Fibroblast of lung (primary cell): ENCODE results near the gene EHD3. TPM values are rescaled to one million over a fixed set of nuclear protein-coding genes. Genes with fewer than 3 reads are reported as not detected.

Experiments
- DNase-seq, 2 donors: peaks; one replicate each; pipeline versions ENCODE4 v3.0.0 to v3.0.0-alpha.2; 2010; ENCODE audit warnings: low read depth in 2 of 2
- H2AFZ ChIP-seq: 2 replicates; pipeline ENCODE4 v1.5.1; 2012; ENCODE audit warnings: low read length, control low read depth, inconsistent platforms
- H3K27ac ChIP-seq: 2 replicates; pipeline ENCODE4 v1.5.1; 2011; ENCODE audit warnings: low read length, control low read depth; ENCODE audit not compliant: insufficient read depth
- H3K27me3 ChIP-seq: 2 replicates; pipeline ENCODE4 v1.5.1; 2011; ENCODE audit warnings: mild to moderate bottlenecking, low read length; ENCODE audit not compliant: control insufficient read depth, insufficient read depth
- H3K36me3 ChIP-seq: 2 replicates; pipeline ENCODE4 v1.5.1; 2011; ENCODE audit warnings: low read length; ENCODE audit not compliant: control insufficient read depth, insufficient read depth
- H3K4me1 ChIP-seq: 2 replicates; pipeline ENCODE4 v1.5.1; 2011; ENCODE audit warnings: low read length; ENCODE audit not compliant: control insufficient read depth, insufficient read depth; ENCODE audit errors: extremely low read depth
- H3K4me2 ChIP-seq: 2 replicates; pipeline ENCODE4 v1.5.1; 2011; ENCODE audit warnings: low read length, control low read depth; ENCODE audit not compliant: insufficient read depth; ENCODE audit errors: extremely low read depth
- H3K4me3 ChIP-seq, 4 experiments: fragments of 200-600 bp in 1 of 4; sonication (generic) in 1 of 4; replicated peaks in 1 of 4; 2 replicates each; pipeline ENCODE4 v1.5.1; 2011 to 2016; ENCODE audit warnings: low read length in 4 of 4, low read depth in 3 of 4, mild to moderate bottlenecking in 3 of 4, control low read depth in 2 of 4, inconsistent platforms in 1 of 4, mixed read lengths in 1 of 4; ENCODE audit not compliant: insufficient read depth in 1 of 4; ENCODE audit errors: control extremely low read depth in 1 of 4
- H3K79me2 ChIP-seq: 2 replicates; pipeline ENCODE4 v1.5.1; 2012; ENCODE audit warnings: mild to moderate bottlenecking, low read length, inconsistent platforms; ENCODE audit not compliant: control insufficient read depth, insufficient read depth
- H3K9ac ChIP-seq: 2 replicates; pipeline ENCODE4 v1.5.1; 2011; ENCODE audit warnings: mild to moderate bottlenecking, low read length, control low read depth; ENCODE audit not compliant: insufficient read depth
- H3K9me3 ChIP-seq: 2 replicates; pipeline ENCODE4 v1.5.1; 2012; ENCODE audit warnings: low read depth, low read length; ENCODE audit not compliant: control insufficient read depth, insufficient read depth
- H4K20me1 ChIP-seq: 2 replicates; pipeline ENCODE4 v1.5.1; 2011; ENCODE audit warnings: low read length; ENCODE audit not compliant: control insufficient read depth, insufficient read depth; ENCODE audit errors: extremely low read depth
- CTCF ChIP-seq, 2 donors: IDR thresholded peaks in 1 of 2; conservative IDR thresholded peaks in 1 of 2; 1 replicate in 1 of 2; 2 replicates in 1 of 2; pipeline ENCODE4 v1.5.1; 2011 to 2012; ENCODE audit warnings: low read length in 2 of 2, control low read depth in 1 of 2, inconsistent platforms in 1 of 2, low read depth in 1 of 2, mild to moderate bottlenecking in 1 of 2
- EZH2 ChIP-seq: IDR thresholded peaks from 2 replicates; pipeline ENCODE4 v1.5.1; 2012; ENCODE audit warnings: low read length, control low read depth, mild to moderate bottlenecking; ENCODE audit errors: missing control alignments
- polyA plus RNA-seq, 2 donors: library from polyadenylated mRNA; depleted of rRNA in 1 of 2; stranded (reverse) in 1 of 2; unstranded in 1 of 2; fragments of >200 nt; gene quantifications; 2 replicates each; pipeline ENCODE4 v1.2.1, GENCODE V29; 2011 to 2012; ENCODE audit warnings: missing spikeins in 1 of 2
- total RNA-seq: library from RNA; depleted of rRNA; stranded (reverse); fragments of >200 nt; gene quantifications from 2 replicates; pipeline ENCODE4 v1.2.1, GENCODE V29; 2014

The EHD3 gene
- total and polyA plus RNA-seq, 2 donors (not counting 1 experiment from before 2014, with no cell fraction given): 30.6 to 37.5 TPM

GRCh38 chr2:31236433-31237205, 2.7 kb downstream of the EHD3 start:
- Histone ChIP-seq H3K9me3 (no peaks in the 10 kb centered on the region), H4K20me1 (no peaks in the 10 kb centered on the region), H3K4me3 (peak overlapping the region in 1 of 4 experiments; percentile 43), H3K27me3 (no peaks in the 10 kb centered on the region), H3K4me1 (peaks cover 16% of the 10 kb centered on the region), H3K9ac (no peak overlapping the region), H3K27ac (no peak overlapping the region), H2AFZ (no peak overlapping the region), H3K36me3 (peaks cover 3% of the 10 kb centered on the region), H3K4me2 (no peak overlapping the region), H3K79me2 (no peaks in the 10 kb centered on the region)
- no peak for DNase-seq
- TF ChIP-seq EZH2 (no peak), CTCF (conservative IDR thresholded peaks at IDR 0.05 in 1 of 2, IDR thresholded peaks at IDR 0.05 in 1 of 2; ENCODE audit: low read depth in 1 of 2, low read length in 2 of 2) (no peak)

- peaks cover 3% of the 10 kb centered on the region for H3K36me3 ChIP-seq
- H3K27me3 ChIP-seq: no peaks in the 10 kb centered on the region
- no peaks in the 10 kb centered on the region for H3K79me2 ChIP-seq
- H4K20me1 ChIP-seq: no peaks in the 10 kb centered on the region
- H3K4me2 ChIP-seq: no peak overlapping the region
- no peak overlapping the region for H3K9ac ChIP-seq
- no peaks in the 10 kb centered on the region for H3K9me3 ChIP-seq
- H2AFZ ChIP-seq: no peak overlapping the region
- peaks cover 16% of the 10 kb centered on the region for H3K4me1 ChIP-seq
- no peak overlapping the region for H3K27ac ChIP-seq
- no peak for DNase-seq
- TF ChIP-seq CTCF (conservative IDR thresholded peaks at IDR 0.05 in 1 of 2, IDR thresholded peaks at IDR 0.05 in 1 of 2; ENCODE audit: low read depth in 1 of 2, low read length in 2 of 2) (no peak), EZH2 (no peak)
- H3K4me3 ChIP-seq: no peak overlapping the region
Measured at GRCh38 chr2:31237348-31238017, 3.5 kb downstream of the EHD3 start.

- no peaks in the 10 kb centered on the region for H3K79me2 ChIP-seq
Measured at GRCh38 chr2:31238126-31238905, 4.4 kb downstream of the EHD3 start.

More at GRCh38 chr2:31238126-31238905, 4.4 kb downstream of the EHD3 start:
- H3K27me3 ChIP-seq: no peaks in the 10 kb centered on the region
- peak in 1 of 2 donors; percentile 29 for DNase-seq
- no peaks in the 10 kb centered on the region for H3K9me3 ChIP-seq
- no peak overlapping the region for H3K9ac ChIP-seq
- peak overlapping the region in 1 of 4 experiments; percentile 8 for H3K4me3 ChIP-seq
- no peak for TF ChIP-seq CTCF (conservative IDR thresholded peaks at IDR 0.05 in 1 of 2, IDR thresholded peaks at IDR 0.05 in 1 of 2; ENCODE audit: low read depth in 1 of 2, low read length in 2 of 2)
- TF ChIP-seq EZH2: no peak
- H2AFZ ChIP-seq: no peak overlapping the region
- no peak overlapping the region for H3K27ac ChIP-seq
- peaks cover 16% of the 10 kb centered on the region for H3K4me1 ChIP-seq
- H3K4me2 ChIP-seq: no peak overlapping the region
- H3K36me3 ChIP-seq: peaks cover 3% of the 10 kb centered on the region
- no peaks in the 10 kb centered on the region for H4K20me1 ChIP-seq
